HEK293 (cell line): Measurements from ENCODE around the gene CCNB1IP1.
A peak's percentile ranks its signal among the peaks of the same experiment; 100 is the strongest.

ENCODE experiments used
- HIC1 ChIP-seq: fragments of 450-650 bp; formaldehyde crosslinking; IDR thresholded peaks from 2 replicates; pipeline ENCODE4 v1.5.1; 2016; ENCODE audit warnings: missing biosample characterization, missing genetic modification characterization
- HOXC10 ChIP-seq: sonication (generic); formaldehyde crosslinking; IDR thresholded peaks from 2 replicates; pipeline ENCODE4 v1.8.1; 2023; ENCODE audit warnings: mild to moderate bottlenecking, missing genetic modification reagents
- IKZF3 ChIP-seq: fragments of 450-650 bp; IDR thresholded peaks from 2 replicates; pipeline ENCODE4 v1.5.0; 2018; ENCODE audit warnings: missing biosample characterization, mild to moderate bottlenecking, missing genetic modification characterization, moderate library complexity
- KLF1 ChIP-seq: fragments of 450-650 bp; formaldehyde crosslinking; IDR thresholded peaks from 2 replicates; pipeline ENCODE4 v1.5.1; 2016; ENCODE audit warnings: missing biosample characterization, missing genetic modification characterization
- ZBTB11 ChIP-seq: fragments of 450-650 bp; formaldehyde crosslinking; conservative IDR thresholded peaks from 2 replicates; pipeline ENCODE4 v1.5.1; 2016; ENCODE audit warnings: low read depth, missing biosample characterization, missing genetic modification characterization
- ZBTB17 ChIP-seq: fragments of 450-650 bp; formaldehyde crosslinking; IDR thresholded peaks from 2 replicates; pipeline ENCODE4 v1.5.1; 2016; ENCODE audit warnings: missing biosample characterization, missing genetic modification characterization
- ZEB2 ChIP-seq: fragments of 450-650 bp; formaldehyde crosslinking; IDR thresholded peaks from 2 replicates; pipeline ENCODE4 v1.5.1; 2016; ENCODE audit warnings: missing biosample characterization, missing genetic modification characterization
- ZFP37 ChIP-seq: fragments of 450-650 bp; formaldehyde crosslinking; IDR thresholded peaks from 2 replicates; pipeline ENCODE4 v1.5.1; 2016; ENCODE audit warnings: missing biosample characterization, missing genetic modification characterization
- ZFP41 ChIP-seq: fragments of 450-650 bp; formaldehyde crosslinking; IDR thresholded peaks from 2 replicates; pipeline ENCODE4 v1.5.1; 2016; ENCODE audit warnings: missing biosample characterization, missing genetic modification characterization, borderline replicate concordance
- ZFP69B ChIP-seq: fragments of 450-650 bp; formaldehyde crosslinking; IDR thresholded peaks from 2 replicates; pipeline ENCODE4 v1.5.1; 2016; ENCODE audit warnings: missing biosample characterization, missing genetic modification characterization
- ZNF121 ChIP-seq: fragments of 450-650 bp; formaldehyde crosslinking; IDR thresholded peaks from 2 replicates; pipeline ENCODE4 v1.5.1; 2016; ENCODE audit warnings: missing biosample characterization, missing genetic modification characterization
- ZNF146 ChIP-seq: fragments of 450-650 bp; formaldehyde crosslinking; IDR thresholded peaks from 2 replicates; pipeline ENCODE4 v1.5.1; 2016; ENCODE audit warnings: missing biosample characterization, missing genetic modification characterization
- ZNF155 ChIP-seq: fragments of 450-650 bp; formaldehyde crosslinking; IDR thresholded peaks from 2 replicates; pipeline ENCODE4 v1.5.1; 2016; ENCODE audit warnings: missing biosample characterization, missing genetic modification characterization
- ZNF169 ChIP-seq: fragments of 450-650 bp; formaldehyde crosslinking; IDR thresholded peaks from 2 replicates; pipeline ENCODE4 v1.5.1; 2016; ENCODE audit warnings: missing biosample characterization, missing genetic modification characterization
- ZNF211 ChIP-seq: fragments of 450-650 bp; formaldehyde crosslinking; IDR thresholded peaks from 2 replicates; pipeline ENCODE4 v1.5.1; 2016; ENCODE audit warnings: low read depth, missing biosample characterization, missing genetic modification characterization
- ZNF248 ChIP-seq: fragments of 450-650 bp; formaldehyde crosslinking; IDR thresholded peaks from 2 replicates; pipeline ENCODE4 v1.5.1; 2017; ENCODE audit warnings: missing biosample characterization, missing genetic modification characterization
- ZNF302 ChIP-seq: fragments of 450-650 bp; formaldehyde crosslinking; IDR thresholded peaks from 2 replicates; pipeline ENCODE4 v1.5.1; 2016; ENCODE audit warnings: missing biosample characterization, missing genetic modification characterization, low read depth
- ZNF311 ChIP-seq: fragments of 450-650 bp; formaldehyde crosslinking; IDR thresholded peaks from 2 replicates; pipeline ENCODE4 v1.5.1; 2017; ENCODE audit warnings: missing biosample characterization, missing genetic modification characterization, borderline replicate concordance
- ZNF433 ChIP-seq: fragments of 450-650 bp; formaldehyde crosslinking; IDR thresholded peaks from 2 replicates; pipeline ENCODE4 v1.5.1; 2016; ENCODE audit warnings: missing biosample characterization, missing genetic modification characterization, low read depth
- ZNF473 ChIP-seq: fragments of 450-650 bp; formaldehyde crosslinking; IDR thresholded peaks from 2 replicates; pipeline ENCODE4 v1.5.1; 2017; ENCODE audit warnings: missing biosample characterization, missing genetic modification characterization
- ZNF549 ChIP-seq: fragments of 450-650 bp; IDR thresholded peaks from 2 replicates; pipeline ENCODE4 v1.5.1; 2018; ENCODE audit warnings: missing biosample characterization, missing genetic modification characterization, mild to moderate bottlenecking, inconsistent platforms, moderate library complexity
- ZNF621 ChIP-seq: fragments of 450-650 bp; formaldehyde crosslinking; IDR thresholded peaks from 2 replicates; pipeline ENCODE4 v1.5.1; 2017; ENCODE audit warnings: missing biosample characterization, missing genetic modification characterization
- ZNF660 ChIP-seq: fragments of 450-650 bp; IDR thresholded peaks from 2 replicates; pipeline ENCODE4 v1.5.1; 2018; ENCODE audit warnings: missing biosample characterization, mild to moderate bottlenecking, missing genetic modification characterization
- ZNF830 ChIP-seq: fragments of 450-650 bp; IDR thresholded peaks from 2 replicates; pipeline ENCODE4 v1.5.0; 2018; ENCODE audit warnings: missing biosample characterization, missing genetic modification characterization, low read depth, mild to moderate bottlenecking, moderate library complexity
- ZNF837 ChIP-seq: fragments of 450-650 bp; formaldehyde crosslinking; IDR thresholded peaks from 2 replicates; pipeline ENCODE4 v1.5.1; 2016; ENCODE audit warnings: missing biosample characterization, missing genetic modification characterization
- TF ChIP-seq, protein P1 (sequence below): fragments of 450-650 bp; formaldehyde crosslinking; IDR thresholded peaks from 2 replicates; pipeline ENCODE4 v1.5.1; 2016; ENCODE audit warnings: missing biosample characterization, missing genetic modification characterization
- TF ChIP-seq, protein P2 (sequence below): fragments of 450-650 bp; formaldehyde crosslinking; IDR thresholded peaks from 2 replicates; pipeline ENCODE4 v1.5.1; 2016; ENCODE audit warnings: missing biosample characterization, missing genetic modification characterization

The CCNB1IP1 gene

DNA sequence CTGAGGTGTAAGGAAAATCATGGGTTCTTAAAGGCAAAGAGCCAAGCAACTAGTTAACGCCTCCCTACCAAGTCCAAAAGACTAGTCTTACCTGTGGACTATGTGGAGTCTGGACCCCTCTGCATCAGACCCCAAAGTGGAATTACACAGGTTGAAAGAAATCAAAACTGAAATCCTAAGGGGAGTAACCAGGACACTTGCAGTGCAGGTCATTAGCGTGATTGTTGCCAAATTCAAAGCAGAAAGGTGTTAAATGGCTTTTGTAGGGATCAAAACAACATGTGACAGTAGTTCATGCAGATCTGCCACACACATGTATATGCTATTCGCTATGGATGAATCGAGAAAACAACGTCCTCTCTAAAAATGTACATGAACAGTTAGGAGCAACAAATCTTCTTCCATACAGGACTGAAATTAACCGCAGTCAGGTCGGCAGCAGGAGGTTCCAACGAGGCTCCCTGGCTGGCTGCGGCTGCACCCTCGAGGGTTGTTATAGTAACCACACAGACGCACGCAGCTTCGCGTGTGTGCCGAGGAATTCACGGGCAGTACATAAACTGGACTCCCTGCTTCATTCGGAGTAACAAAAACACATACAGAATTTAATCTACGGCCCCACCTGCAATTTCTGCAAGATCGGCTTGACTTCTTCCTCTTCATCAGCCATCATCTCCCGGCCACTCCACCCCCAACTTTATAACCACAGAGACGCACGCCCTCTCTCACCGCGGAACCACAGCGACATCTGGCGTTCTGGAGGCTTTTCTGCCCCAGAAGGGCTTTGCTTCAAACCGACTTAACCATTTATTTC lies 27.6 kb downstream of the CCNB1IP1 start, which contains the start of gene TTC5 (continued):
- TF ChIP-seq, protein P1, sequence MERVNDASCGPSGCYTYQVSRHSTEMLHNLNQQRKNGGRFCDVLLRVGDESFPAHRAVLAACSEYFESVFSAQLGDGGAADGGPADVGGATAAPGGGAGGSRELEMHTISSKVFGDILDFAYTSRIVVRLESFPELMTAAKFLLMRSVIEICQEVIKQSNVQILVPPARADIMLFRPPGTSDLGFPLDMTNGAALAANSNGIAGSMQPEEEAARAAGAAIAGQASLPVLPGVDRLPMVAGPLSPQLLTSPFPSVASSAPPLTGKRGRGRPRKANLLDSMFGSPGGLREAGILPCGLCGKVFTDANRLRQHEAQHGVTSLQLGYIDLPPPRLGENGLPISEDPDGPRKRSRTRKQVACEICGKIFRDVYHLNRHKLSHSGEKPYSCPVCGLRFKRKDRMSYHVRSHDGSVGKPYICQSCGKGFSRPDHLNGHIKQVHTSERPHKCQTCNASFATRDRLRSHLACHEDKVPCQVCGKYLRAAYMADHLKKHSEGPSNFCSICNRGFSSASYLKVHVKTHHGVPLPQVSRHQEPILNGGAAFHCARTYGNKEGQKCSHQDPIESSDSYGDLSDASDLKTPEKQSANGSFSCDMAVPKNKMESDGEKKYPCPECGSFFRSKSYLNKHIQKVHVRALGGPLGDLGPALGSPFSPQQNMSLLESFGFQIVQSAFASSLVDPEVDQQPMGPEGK = peak; percentile 65; the same call in 1 of the 2 replicates
- TF ChIP-seq ZNF837 (no peak), ZBTB11 (tag by site-specific recombination) (no peak), ZBTB17 (peak; percentile 87), ZFP37 (no peak), ZFP41 (tag by site-specific recombination) (no peak), ZNF248 (tag by site-specific recombination) (no peak), HIC1 (tag by site-specific recombination) (no peak), ZNF433 (tag by site-specific recombination) (no peak), ZNF311 (tag by site-specific recombination) (no peak), KLF1 (tag by site-specific recombination) (peak; percentile 14; the same call in 1 of the 2 replicates), ZNF146 (tag by site-specific recombination) (peak; percentile 31; the same call in 1 of the 2 replicates), ZNF830 (tag by site-specific recombination) (no peak), ZFP69B (peak; percentile 66), HOXC10 (CRISPR knock-in tag) (no peak), ZNF211 (tag by site-specific recombination) (no peak), ZNF121 (no peak), IKZF3 (no peak), ZNF549 (tag by site-specific recombination) (no peak), ZNF169 (tag by site-specific recombination) (no peak), ZEB2 (tag by site-specific recombination) (peak; percentile 71), ZNF302 (tag by site-specific recombination) (no peak), ZNF621 (tag by site-specific recombination) (no peak), ZNF473 (no peak), ZNF660 (tag by site-specific recombination) (peak; percentile 74), ZNF155 (no peak)
- TF ChIP-seq, protein P2, sequence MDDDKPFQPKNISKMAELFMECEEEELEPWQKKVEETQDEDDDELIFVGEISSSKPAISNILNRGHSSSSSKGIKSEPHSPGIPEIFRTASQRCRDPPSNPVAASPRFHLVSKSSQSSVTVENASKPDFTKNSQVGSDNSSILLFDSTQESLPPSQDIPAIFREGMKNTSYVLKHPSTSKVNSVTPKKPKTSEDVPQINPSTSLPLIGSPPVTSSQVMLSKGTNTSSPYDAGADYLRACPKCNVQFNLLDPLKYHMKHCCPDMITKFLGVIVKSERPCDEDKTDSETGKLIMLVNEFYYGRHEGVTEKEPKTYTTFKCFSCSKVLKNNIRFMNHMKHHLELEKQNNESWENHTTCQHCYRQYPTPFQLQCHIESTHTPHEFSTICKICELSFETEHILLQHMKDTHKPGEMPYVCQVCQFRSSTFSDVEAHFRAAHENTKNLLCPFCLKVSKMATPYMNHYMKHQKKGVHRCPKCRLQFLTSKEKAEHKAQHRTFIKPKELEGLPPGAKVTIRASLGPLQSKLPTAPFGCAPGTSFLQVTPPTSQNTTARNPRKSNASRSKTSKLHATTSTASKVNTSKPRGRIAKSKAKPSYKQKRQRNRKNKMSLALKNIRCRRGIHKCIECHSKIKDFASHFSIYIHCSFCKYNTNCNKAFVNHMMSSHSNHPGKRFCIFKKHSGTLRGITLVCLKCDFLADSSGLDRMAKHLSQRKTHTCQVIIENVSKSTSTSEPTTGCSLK (tag by site-specific recombination) = no peak
